ENCODE data around the gene RAPGEF2.
"Not testable (repeated sequence)": the region's sequence is repeated elsewhere in the genome, so short reads cannot be mapped to it uniquely, and the experiment has no call there.

The RAPGEF2 gene

GRCh38 chr4:159077702-159078495 lies 25.0 kb upstream of the RAPGEF2 start:
- peak overlapping the region; percentile 0 to 25 for H3K4me3 Mint-ChIP-seq
- H3K27ac Mint-ChIP-seq: peak overlapping the region; percentile 5
- peaks cover 5 to 10% of the 10 kb centered on the region in 2 donors for H3K4me1 Mint-ChIP-seq
- ATAC-seq (replicated peaks) (peak; percentile 98 to 99), DNase-seq (no peak)
- H3K9me3 Mint-ChIP-seq: peaks cover 0 to 2% of the 10 kb centered on the region in 2 donors
- no peaks in the 10 kb centered on the region for H3K27me3 Mint-ChIP-seq
- no peaks in the 10 kb centered on the region for H3K36me3 Mint-ChIP-seq

GRCh38 chr4:159079074-159079473 lies 23.8 kb upstream of the RAPGEF2 start:
- Mint-ChIP-seq H3K4me1 (peaks cover 5 to 10% of the 10 kb centered on the region in 2 donors), H3K4me3 (no peak overlapping the region), H3K36me3 (no peaks in the 10 kb centered on the region), H3K9me3 (peaks cover 0 to 2% of the 10 kb centered on the region in 2 donors), H3K27ac (no peak overlapping the region), H3K27me3 (no peaks in the 10 kb centered on the region)
- ATAC-seq (replicated peaks) (no peak), DNase-seq (no peak)

GRCh38 chr4:159086606-159087005 lies 16.3 kb upstream of the RAPGEF2 start:
- ATAC-seq (replicated peaks) (no peak), DNase-seq (no peak)
- no peaks in the 10 kb centered on the region for H3K36me3 Mint-ChIP-seq
- H3K27me3 Mint-ChIP-seq: peaks cover 0 to 11% of the 10 kb centered on the region in 2 donors
- H3K4me1 Mint-ChIP-seq: no peaks in the 10 kb centered on the region
- no peak overlapping the region for H3K4me3 Mint-ChIP-seq
- no peak overlapping the region for H3K27ac Mint-ChIP-seq
- H3K9me3 Mint-ChIP-seq: peaks cover 0 to 3% of the 10 kb centered on the region in 2 donors

DNA sequence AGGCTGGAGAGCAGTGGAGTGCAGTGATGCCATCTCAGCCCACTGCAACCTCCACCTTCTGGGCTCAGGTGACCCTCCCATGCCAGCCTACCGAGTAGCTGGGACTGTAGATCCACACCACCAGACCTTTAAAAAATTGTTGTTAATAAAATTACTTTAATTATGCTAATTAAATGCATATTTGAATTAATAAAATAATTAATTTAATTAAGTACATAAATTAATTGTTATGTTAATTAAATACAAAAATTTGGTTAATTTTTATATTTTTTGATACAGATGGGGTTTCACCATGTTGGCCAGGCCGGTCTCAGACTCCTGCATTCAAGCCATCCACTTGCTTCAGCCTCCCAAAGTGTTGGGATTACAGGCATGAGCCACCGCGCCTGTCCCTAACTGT lies 12.6 kb upstream of the RAPGEF2 start:
- no peaks in the 10 kb centered on the region for H3K36me3 Mint-ChIP-seq
- peaks cover 0 to 3% of the 10 kb centered on the region in 2 donors for H3K9me3 Mint-ChIP-seq
- no peak for ATAC-seq (replicated peaks)
- H3K27ac Mint-ChIP-seq: no peak overlapping the region
- H3K27me3 Mint-ChIP-seq: peaks cover 0 to 9% of the 10 kb centered on the region in 2 donors
- no peak overlapping the region for H3K4me3 Mint-ChIP-seq
- DNase-seq: no peak
- H3K4me1 Mint-ChIP-seq: no peaks in the 10 kb centered on the region

DNA sequence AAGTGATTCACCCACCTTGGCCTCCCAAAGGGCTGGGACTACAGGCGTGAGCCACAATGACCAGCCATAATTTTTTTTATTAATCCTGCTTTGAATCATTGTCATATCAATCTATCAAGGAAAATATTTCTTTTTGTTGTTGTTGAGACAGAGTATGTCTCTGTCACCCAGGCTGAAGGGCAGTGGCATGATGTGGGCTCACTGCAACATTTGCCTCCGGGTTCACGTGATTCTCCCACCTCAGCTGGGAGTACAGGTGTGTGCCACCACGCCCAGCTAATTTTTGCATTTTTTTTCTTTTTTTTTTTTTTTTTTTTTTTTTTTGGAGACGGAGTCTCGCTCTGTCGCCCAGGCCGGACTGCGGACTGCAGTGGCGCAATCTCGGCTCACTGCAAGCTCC lies 8.7 kb upstream of the RAPGEF2 start:
- ATAC-seq (replicated peaks); H3K27me3 Mint-ChIP-seq; H3K27ac Mint-ChIP-seq; DNase-seq; H3K4me3 Mint-ChIP-seq; H3K9me3 Mint-ChIP-seq; H3K4me1 Mint-ChIP-seq; H3K36me3 Mint-ChIP-seq: not testable (repeated sequence)

DNA sequence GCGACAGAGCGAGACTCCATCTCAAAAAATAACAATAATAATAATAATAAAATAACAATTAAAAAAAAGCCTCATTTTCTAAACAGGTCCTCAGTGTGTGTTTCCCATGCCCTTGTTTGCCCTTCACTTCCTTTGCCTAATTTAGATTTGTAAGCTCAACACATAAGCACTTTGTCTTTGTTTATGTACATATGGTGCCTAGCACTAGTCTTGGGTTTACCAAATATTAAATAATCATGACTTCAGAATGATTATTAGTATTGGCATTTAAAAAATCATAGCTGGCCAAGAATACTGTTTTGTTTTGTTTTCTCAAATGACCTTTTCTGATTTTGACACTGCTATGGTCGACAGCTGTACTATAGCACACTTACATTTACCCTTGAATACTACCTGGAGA lies 6.4 kb upstream of the RAPGEF2 start:
- ATAC-seq (replicated peaks): no peak
- Mint-ChIP-seq H3K27ac (no peak overlapping the region), H3K27me3 (peaks cover 10 to 13% of the 10 kb centered on the region in 2 donors), H3K4me3 (no peak overlapping the region), H3K36me3 (no peaks in the 10 kb centered on the region), H3K9me3 (peaks cover 0 to under 1% of the 10 kb centered on the region in 2 donors), H3K4me1 (peaks cover 0 to 5% of the 10 kb centered on the region in 2 donors)
- no peak for DNase-seq

DNA sequence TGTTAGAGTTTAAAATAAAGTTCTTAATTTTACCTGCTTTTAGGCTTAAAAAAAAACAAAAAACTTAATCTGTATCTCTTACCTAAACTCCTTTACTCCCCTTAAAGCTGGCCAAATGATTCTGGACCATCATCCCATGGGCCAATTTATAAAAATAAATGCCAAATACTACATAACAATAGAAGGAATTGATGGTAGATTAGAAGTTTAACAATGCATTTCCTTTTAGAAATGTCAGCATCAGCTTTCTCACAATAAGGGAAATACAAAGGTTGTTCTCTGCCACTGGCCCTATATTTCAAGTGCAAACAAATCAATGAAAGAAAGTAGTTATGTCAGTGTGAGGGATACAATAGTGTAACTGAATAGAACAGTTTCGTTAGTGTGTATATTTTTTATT lies 5.7 kb upstream of the RAPGEF2 start:
- Mint-ChIP-seq H3K4me1 (peaks cover 5 to 9% of the 10 kb centered on the region in 2 donors), H3K36me3 (no peaks in the 10 kb centered on the region), H3K27me3 (peaks cover 14 to 20% of the 10 kb centered on the region in 2 donors), H3K27ac (no peak overlapping the region), H3K9me3 (no peaks in the 10 kb centered on the region), H3K4me3 (no peak overlapping the region)
- no peak for ATAC-seq (replicated peaks)
- DNase-seq: no peak

- Mint-ChIP-seq H3K36me3 (no peaks in the 10 kb centered on the region), H3K9me3 (no peaks in the 10 kb centered on the region), H3K27me3 (peaks cover 16 to 22% of the 10 kb centered on the region in 2 donors), H3K4me1 (peaks cover 9 to 11% of the 10 kb centered on the region in 2 donors), H3K27ac (no peak overlapping the region), H3K4me3 (no peak overlapping the region)
- ATAC-seq (replicated peaks) (no peak), DNase-seq (no peak)
These were observed 5.1 kb upstream of the RAPGEF2 start for GRCh38 chr4:159097785-159098184.

GRCh38 chr4:159098482-159099127 lies 4.3 kb upstream of the RAPGEF2 start:
- ATAC-seq (replicated peaks) (no peak), DNase-seq (no peak)
- H3K27me3 Mint-ChIP-seq: peaks cover 16 to 22% of the 10 kb centered on the region in 2 donors
- H3K27ac Mint-ChIP-seq: no peak overlapping the region
- H3K36me3 Mint-ChIP-seq: peaks cover 0 to 1% of the 10 kb centered on the region in 2 donors
- H3K9me3 Mint-ChIP-seq: no peaks in the 10 kb centered on the region
- H3K4me1 Mint-ChIP-seq: peaks cover 9 to 11% of the 10 kb centered on the region in 2 donors
- no peak overlapping the region for H3K4me3 Mint-ChIP-seq

DNA sequence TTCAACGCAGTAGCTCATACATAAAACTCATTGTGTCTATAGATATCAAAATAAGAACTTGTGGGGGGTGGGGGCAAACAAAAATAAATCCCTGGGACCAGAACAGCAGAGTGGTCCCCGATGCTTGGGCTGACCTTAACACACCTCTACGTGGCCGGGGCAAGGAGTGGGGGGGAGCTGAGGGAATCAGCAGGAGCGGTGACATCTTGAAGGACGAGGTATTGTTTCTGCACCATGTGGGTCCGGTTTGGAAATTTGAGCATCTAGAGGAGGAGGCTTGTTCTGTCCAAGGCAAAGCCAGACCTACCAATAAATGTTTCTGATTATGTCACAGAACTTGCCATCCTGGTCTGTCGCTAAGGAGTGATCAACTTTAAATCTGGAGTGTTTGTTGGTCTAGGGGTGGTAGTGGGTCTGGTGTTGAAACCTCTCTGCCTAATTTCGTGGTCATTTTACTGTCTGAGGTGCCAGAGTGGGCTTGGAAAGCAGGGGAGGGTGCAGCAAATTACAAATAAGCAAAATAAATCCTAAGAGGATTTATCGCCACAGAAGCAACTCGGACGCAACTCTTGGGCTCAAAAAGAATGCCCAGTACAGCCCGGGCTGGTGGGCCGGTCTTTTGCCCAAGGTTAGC lies 774 bp upstream of the RAPGEF2 start:
- DNase-seq: no peak
- ATAC-seq (replicated peaks): no peak
- Mint-ChIP-seq H3K4me3 (peak overlapping the region; percentile 83 to 95), H3K4me1 (peaks cover 31 to 37% of the 10 kb centered on the region in 2 donors), H3K36me3 (peaks cover 0 to 1% of the 10 kb centered on the region in 2 donors), H3K27me3 (peaks cover 16 to 19% of the 10 kb centered on the region in 2 donors), H3K9me3 (no peaks in the 10 kb centered on the region), H3K27ac (peak overlapping the region; percentile 34)

DNA sequence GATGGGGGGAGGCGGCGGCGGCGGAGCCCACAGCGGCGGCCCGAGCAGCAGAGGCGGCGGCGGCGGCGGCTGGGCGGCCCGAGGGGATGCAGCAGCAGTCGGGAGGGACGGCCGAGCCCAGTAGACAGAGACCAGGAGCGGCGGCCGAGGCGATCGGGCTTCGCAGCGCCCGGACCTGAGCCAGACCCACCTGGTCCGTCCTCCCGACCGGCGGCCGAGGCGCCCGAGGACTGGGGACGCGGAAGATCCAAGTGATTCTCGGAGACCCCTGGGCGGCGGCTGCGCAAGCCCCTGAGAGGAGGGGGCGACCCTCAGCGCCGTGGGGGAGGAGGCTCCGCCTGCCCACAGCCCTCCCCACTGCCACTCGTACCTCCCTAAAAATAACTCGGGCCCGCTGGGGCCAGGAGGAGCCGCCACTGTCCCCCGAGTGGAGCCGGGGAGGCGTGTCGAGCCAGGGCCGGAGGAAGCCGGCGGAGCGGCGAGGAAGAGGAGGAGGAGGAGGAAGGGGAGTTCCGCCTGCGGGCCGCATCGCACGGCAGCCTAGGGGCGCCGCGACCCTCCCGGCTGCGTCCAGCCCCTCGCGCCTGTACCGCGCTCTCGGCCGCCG lies 608 bp downstream of the RAPGEF2 start:
- DNase-seq: peak; percentile 44
- ATAC-seq (replicated peaks): peak; percentile 31 to 34
- Mint-ChIP-seq H3K27me3 (peaks cover 16 to 19% of the 10 kb centered on the region in 2 donors), H3K27ac (peak overlapping the region; percentile 77), H3K9me3 (no peaks in the 10 kb centered on the region), H3K4me3 (peak overlapping the region; percentile 90 to 95), H3K36me3 (peaks cover 0 to 1% of the 10 kb centered on the region in 2 donors), H3K4me1 (peaks cover 31 to 43% of the 10 kb centered on the region in 2 donors)

DNA sequence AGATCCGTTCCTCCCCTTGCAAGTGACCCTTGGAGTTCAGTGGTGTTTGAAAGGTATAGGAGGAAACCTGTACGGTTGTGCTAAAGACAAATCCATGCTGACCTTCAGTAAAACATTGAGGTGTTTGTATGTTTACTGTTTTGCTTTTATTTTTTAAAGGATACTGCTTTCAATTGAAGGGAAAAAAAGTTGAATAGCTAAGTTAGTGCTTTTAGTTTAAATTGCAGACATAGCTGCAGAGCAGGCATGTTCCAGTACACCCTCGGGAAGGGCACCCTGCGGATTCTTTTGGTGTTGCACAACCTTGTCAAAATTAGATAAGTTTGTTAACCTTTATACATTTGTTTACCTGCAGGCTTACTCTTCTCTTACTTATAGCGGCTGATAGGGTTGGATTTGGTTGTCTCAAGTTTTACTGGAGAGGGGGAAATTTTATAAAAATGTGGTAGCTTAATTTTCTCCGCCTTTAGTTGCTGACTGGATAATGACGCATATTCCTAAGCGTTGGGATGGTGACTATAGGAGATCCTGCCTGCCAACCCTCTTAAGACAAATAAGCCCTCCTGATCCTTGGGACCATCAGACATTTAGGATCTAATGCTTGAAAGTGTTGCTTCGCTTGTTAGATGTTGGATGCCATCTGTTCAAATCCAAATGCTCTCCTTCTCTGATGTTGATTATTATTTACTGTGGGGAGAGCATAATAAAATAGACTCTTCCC lies 2.0 kb downstream of the RAPGEF2 start:
- peak overlapping the region; percentile 90 for H3K27ac Mint-ChIP-seq
- peaks cover 34 to 43% of the 10 kb centered on the region in 2 donors for H3K4me1 Mint-ChIP-seq
- ATAC-seq (replicated peaks) (no peak), DNase-seq (no peak)
- H3K9me3 Mint-ChIP-seq: no peaks in the 10 kb centered on the region
- H3K27me3 Mint-ChIP-seq: peaks cover 16 to 19% of the 10 kb centered on the region in 2 donors
- peaks cover 0 to 1% of the 10 kb centered on the region in 2 donors for H3K36me3 Mint-ChIP-seq
- H3K4me3 Mint-ChIP-seq: peak overlapping the region; percentile 92 to 94

GRCh38 chr4:159105761-159106243 lies 2.9 kb downstream of the RAPGEF2 start:
- H3K9me3 Mint-ChIP-seq: no peaks in the 10 kb centered on the region
- peaks cover 0 to 1% of the 10 kb centered on the region in 2 donors for H3K36me3 Mint-ChIP-seq
- peak; percentile 35 for DNase-seq
- peaks cover 34 to 43% of the 10 kb centered on the region in 2 donors for H3K4me1 Mint-ChIP-seq
- H3K4me3 Mint-ChIP-seq: peak overlapping the region; percentile 47 to 94
- peaks cover 13 to 15% of the 10 kb centered on the region in 2 donors for H3K27me3 Mint-ChIP-seq
- ATAC-seq (replicated peaks): peak; percentile 36
- peak overlapping the region; percentile 56 for H3K27ac Mint-ChIP-seq

All from stimulated activated naive B cell treated with anti-CD40 and anti-IgM and Interleukin-4, amounts not matched to agents 10 μg/mL and 1 μg/mL and 100 μg/mL, for 72 hours (primary cell).